Left lobe of liver (tissue), 2 donors: ENCODE measurements around the gene ZMAT3. TPM values are rescaled to one million over a fixed set of nuclear protein-coding genes. Genes with fewer than 3 reads are reported as not detected.
A peak's percentile ranks its signal among the peaks of the same experiment; 100 is the strongest.

ENCODE experiments used
- ATAC-seq: fragments of 200-7000 bp; cut with Tn5 transposase; one replicate; pipeline ENCODE4 v1.9.1; 2020; ENCODE audit warnings: mild to moderate bottlenecking, moderate library complexity
- DNase-seq: peaks from one replicate; pipeline ENCODE4 v3.0.0-alpha.2; 2020; ENCODE audit warnings: low spot score
- total RNA-seq: library from RNA; stranded (reverse); gene quantifications from one replicate; pipeline ENCODE4 v1.2.1, GENCODE V29; 2021
- donor health status: DM: no; HTN: no; CAD: no; lungs with moderate emphysema.
- donor health status: DM: no; HTN: yes; CAD: no.

Gene ZMAT3
- total RNA-seq, 1 donor from 2014 or later = 6.8 TPM

DNA sequence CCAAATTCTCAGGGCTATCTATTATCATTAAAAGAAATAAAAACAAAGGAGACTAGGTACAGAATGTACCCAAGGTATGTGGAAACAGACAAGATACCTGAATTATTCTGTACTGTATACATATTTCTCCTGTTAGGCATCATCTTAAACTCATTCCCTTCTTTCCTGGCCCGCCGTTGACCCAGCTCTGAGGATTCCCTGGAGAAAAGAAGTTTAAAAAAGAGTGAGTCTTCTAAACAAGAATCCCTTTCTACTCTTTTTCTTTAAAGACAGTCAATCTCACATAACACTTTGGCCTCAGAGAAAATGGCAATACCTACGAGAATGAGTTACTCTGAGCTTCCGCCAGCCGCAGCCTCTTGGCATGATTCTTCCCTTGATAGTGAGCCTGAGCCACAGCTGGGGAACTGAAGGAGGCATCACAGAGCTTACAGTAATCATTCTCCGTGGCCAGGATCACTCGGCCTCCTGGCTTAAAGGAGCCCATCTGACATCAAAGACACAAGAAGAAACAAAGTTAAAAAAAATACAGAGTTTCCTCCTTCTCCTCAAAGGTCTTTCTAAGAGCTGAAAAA, 44.2 kb downstream of the ZMAT3 start:
- DNase-seq = no peak
- ATAC-seq = no peak

DNA sequence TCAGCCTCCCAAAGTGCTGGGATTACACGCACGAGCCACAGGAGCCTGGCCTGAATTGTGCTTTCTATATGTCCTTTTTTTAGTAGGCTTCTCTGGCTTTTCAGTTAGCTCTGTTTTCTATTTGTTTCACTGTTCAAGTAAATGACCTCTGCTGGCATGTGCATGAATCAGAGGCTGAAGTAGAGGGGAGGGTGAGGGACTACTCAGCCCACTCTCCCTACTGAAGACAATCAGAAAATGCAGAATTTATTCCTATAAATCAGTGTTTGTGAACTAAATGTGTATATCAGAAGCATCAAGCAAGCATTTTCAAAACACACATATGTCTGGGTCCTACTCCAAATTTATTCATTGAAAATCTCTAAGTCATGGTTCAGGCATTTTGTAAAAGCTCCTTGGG, 45.0 kb downstream of the ZMAT3 start:
- ATAC-seq = no peak
- DNase-seq = no peak

DNA sequence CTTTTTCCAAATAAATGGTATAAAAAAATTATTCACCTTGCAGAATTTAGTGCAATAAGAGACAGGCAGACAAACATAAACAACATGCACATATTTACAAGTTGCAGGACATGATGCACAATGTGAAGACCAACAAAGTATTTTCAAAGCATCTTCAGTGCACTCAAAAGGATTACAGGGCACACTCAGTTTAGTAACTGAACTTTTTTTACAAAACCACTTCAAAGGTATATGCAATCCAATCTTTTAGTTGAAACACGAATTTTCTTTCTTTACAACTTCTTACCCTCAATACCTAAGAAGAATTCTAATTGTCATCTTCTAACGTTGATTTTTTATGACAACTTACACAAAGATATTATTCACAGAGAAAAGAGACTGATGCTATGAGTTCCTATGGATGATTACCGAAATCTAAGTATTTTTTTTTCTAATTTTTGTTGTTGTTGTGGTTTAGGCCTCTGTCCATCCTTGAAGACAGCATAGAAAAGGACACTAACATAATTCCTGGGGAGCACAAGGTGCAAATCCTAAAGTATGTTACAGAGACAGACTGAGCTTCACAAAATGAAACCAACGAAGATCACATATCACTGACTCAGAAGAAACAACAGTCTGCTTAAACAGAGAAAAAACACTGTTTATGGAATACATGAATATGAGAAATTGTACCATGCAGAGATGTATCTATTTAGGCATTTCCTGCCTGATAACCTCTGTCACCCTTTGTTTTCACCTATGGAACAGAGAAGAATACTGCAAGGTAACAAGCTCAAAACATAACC, 50.3 kb downstream of the ZMAT3 start:
- ATAC-seq = no peak
- DNase-seq = no peak

DNA sequence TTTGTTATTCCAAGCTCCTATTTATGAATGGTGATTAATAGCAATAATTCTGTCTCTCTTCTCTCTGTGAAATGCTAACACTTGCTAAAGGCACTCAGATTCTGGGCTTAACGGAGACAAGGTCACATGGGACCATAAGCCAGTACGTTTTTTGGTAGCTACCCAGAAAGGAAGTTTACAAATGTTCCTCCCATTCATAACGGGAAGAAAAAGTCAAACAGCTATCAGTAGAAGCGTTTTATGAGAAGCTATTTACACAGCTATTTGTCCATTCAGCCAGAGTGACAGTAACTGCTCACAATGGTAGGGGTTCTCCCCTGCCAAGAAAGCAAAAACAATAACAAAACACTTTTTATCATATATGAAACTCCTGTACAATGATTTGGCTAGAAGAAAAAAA, 51.5 kb downstream of the ZMAT3 start:
- DNase-seq (no peak), ATAC-seq (peak; percentile 57)

DNA sequence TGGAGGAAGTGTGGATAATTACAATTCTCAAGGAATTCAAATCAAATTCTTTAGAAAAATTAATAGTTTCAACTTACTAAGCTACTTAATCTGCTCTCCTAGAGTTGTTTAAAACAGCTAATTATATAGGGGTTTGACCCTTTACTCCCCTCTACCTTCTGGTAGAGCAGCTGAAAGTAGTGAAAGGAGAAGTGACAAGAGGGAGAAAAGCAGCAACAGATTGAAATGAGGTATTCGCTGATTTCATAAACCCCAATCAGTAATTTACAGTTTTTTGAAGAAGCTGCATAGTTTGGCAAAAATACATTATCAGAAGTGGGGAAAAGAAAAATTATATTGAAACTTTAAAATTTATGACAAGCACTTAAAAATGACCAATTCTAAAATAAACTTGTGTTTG, 52.8 kb downstream of the ZMAT3 start:
- DNase-seq = no peak
- ATAC-seq = no peak

DNA sequence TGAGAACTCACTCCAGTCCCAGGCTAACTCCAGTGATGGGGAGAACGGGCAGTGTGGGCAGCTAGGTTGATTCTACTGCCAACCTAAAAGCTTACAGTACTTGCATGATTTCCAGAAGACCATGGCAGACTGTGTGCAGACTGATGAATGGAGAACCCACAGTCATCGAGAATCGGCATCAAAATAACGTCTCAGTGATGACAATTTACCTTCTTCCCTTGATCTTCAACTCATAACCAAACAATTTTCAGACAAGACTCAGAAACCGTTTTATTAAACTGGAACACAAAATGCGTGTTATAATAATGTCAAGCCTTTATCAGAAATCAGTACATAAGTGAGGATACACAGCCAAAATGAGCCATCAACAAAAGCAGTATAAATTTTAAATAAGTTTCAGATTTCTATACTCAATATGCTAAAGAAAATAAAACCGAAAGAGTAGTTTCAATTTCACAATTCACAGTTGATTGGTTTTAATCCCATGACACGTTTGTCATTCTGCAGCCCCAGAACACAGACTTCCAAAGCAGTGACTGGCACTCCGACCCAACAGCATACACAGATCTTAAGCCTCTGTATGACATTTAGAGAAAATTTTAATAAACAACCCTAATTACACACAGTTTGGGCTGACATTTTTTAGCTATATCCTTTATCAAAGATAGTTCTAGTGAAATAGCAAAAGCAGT, 54.5 kb downstream of the ZMAT3 start:
- DNase-seq = no peak
- no peak for ATAC-seq

DNA sequence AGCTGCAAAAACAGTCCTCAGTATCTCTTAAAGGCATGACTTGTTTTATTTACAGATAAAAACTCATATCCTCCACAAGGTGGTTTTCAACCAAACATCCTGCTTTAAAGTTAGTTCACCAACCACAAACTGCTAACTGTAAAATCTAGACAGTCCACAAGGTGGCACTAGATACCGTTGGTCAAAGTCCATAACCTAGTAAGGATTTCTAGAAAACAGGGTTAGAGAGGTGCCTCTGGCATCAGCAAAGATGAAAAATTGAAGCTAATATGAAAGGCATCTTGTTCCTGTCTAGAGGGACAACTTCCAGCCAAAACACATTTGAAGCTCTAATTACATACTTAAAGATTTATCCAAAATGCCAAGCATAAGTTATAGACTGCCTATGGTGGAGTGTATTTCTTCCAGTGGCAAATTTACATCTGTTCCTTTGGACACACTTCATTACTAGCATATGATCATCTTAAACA, 56.0 kb downstream of the ZMAT3 start:
- ATAC-seq = peak; percentile 99
- no peak for DNase-seq

DNA sequence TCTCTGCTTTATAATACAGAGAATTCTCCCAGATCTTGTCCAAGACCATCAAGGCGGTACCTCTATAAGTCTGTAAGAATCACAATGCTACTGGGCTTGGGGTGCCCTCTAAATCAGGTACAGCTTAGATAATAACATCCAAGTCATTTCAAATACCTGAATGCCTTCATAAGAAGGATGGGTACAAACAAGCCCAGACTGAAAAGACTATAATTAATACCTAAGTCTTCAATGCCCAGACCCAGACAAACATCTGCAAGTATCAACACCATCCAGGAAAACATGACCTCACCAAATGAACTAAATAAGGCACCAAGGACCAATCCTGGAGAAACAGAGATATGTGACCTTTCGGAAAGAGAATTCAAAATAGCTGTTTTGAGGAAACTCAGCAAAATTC, 65.9 kb downstream of the ZMAT3 start:
- ATAC-seq = no peak
- DNase-seq = no peak

DNA sequence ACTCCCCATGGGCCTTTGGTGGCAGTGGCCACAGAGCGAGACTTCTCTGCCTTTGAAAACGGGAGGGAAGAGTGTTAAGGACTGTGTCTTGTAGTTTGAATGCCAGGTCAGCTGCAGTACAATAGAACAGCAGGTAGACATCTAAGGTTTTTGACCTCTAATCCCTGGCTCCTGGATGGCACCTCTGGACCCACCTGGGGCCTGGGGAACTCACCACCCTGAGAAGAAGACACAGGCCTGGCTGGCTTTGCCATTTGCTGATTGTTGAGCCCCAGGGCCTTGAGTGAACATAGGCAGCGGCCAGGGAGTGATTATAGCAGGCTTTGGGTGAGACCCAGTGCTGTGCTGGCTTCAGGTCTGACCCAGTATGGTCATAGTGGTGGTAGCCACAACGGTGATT, 66.4 kb downstream of the ZMAT3 start:
- ATAC-seq (no peak), DNase-seq (no peak)

DNA sequence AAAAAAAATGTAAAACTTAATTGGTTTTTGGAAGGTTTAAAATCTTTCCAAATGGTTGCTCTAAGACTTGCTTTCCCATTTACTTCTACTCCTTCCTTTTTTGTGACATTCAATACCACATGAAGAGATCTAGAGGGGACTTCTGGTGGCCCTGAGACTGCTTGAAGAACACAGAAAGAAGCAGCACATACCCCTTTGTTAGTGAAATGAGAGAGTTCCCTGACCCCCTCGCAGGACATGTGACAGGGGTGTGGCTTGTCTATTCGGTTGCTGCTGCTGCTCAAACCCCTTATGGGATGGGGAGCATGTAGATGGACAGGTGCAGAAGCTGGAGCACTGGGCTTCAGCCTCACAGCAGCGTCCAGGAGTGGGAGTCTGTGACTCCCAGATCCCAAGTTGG, 71.0 kb downstream of the ZMAT3 start:
- ATAC-seq (no peak), DNase-seq (no peak)

DNA sequence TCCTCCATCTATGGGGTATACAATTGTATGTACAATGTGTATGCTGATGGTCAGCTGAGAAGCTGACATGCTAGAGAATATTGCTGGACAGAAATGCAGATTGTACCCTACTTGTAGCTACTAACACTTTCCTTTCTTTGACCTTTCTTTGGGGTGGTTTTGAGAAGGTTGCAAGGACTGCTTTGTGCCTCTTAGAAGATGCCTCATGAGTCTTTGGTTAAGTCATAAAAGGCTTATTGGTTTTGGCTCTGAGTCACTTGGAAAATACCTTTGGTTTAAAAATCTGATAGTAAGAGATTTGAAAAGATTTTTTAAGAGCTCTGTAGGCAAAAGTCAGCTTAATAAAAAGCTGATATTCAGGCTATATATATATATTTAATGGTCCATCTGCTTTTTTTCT, 71.5 kb downstream of the ZMAT3 start:
- no peak for ATAC-seq
- DNase-seq = no peak

DNA sequence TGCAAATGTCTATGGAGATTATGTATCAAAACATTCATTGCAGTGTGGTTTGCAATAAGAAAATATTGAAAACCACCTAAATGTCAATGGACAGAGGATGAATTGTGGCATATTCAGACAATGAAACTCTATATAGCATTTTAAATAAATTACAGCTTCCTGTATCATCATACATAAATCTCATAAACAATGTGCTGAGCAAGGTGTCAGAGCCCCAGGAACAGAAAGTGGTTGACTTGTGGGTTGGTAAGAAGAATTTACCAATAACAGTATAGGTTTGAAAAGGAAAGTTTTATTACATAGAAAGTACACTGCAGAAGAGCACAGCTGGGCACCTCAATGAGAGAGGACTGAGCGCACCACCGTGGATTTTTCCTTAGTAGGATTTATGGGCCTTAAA, 75.2 kb downstream of the ZMAT3 start:
- ATAC-seq (no peak), DNase-seq (no peak)

DNA sequence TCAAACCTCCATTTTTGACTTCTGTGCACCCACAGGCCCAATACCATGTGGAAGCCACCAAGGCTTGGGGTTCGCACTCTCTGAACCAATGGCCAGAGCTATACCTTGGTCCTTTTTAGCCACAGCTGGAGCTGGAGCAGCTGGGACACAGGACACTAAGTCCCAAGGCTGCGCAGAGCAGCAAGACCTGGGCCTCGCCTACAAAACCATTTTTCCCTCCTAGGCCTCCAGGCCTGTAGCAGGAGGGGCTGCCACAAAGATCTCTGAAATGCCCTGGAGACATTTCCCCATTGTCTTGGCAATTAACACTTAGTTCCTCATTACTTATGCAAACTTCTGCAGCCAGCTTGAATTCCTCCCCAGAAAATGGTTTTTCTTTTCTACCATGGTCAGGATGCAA, 81.3 kb downstream of the ZMAT3 start:
- ATAC-seq = no peak
- no peak for DNase-seq

DNA sequence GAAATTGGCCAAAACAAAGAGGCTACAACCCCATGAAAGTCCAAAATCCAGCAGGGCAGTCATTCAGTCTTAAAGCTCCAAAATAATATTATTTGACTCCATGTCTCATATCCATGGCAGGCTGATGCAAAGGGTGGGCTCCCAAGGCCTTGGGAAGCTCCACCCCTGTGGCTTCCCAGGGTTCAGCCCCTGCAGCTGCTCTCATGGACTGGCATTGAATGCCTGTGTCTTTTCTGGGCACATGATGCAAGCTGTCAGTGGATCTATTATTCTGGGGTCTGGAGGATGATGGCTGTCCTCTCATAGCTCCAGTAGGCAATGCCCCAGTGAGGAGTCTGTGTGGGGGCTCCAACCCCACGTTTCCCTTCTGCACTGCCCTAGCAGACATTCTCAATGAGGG, 81.8 kb downstream of the ZMAT3 start:
- DNase-seq (no peak), ATAC-seq (no peak)

DNA sequence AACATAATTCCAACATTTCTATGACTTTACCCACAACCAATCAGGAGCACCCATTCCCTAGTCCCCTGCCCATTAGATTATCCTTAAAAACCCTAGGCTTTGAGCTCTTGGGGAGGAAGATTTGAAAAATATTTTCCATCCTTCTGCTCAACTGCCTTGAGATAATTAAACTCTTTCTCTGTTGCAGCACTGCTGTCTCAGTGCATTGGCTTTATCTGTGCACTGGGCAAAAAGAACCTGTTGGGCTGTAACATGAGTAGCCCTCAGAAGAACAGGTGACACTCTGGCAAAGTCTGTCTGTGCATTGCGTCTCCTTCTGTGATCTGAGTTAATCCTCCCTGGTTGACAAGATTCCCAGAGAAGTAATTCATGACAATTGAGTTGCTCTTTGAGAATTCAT, 83.9 kb downstream of the ZMAT3 start:
- no peak for ATAC-seq
- DNase-seq = no peak

DNA sequence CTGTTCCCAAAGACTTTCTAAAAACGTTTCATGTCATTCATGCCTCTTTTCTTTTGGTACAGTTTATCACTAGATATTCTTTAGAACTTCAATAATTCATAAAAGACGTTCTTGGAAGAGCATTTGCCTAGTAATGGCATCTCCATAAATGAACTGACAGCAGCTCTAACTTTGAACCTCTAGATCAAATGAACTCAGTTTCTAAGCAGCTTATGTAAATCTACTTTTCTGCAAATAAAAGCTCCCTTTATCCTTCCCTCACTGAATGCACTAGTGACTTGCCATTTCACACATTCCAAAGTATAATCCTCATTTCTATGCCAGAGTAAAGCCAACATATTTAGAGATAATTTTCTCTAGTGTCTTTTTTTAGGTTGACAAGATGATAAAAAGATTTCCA, 85.2 kb downstream of the ZMAT3 start:
- DNase-seq (no peak), ATAC-seq (no peak)

DNA sequence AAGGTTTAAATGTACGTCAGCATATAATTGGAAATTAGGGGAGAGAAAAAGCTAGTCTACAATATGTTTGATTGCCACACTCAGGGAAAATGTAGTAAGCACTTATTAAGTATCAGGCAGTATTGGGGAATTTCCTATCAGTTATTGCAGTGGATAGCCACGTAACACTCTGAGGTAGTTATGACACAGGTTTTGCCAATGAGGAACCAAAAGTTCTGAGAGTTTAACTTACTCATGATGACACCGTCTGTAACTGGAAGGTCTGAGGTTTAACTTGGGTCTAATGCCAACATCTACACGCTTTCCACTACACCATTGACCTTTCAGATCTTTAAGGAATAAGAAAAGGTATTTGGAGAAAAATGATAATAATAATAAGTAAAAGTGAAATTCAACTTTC, 89.5 kb downstream of the ZMAT3 start:
- no peak for ATAC-seq
- no peak for DNase-seq

DNA sequence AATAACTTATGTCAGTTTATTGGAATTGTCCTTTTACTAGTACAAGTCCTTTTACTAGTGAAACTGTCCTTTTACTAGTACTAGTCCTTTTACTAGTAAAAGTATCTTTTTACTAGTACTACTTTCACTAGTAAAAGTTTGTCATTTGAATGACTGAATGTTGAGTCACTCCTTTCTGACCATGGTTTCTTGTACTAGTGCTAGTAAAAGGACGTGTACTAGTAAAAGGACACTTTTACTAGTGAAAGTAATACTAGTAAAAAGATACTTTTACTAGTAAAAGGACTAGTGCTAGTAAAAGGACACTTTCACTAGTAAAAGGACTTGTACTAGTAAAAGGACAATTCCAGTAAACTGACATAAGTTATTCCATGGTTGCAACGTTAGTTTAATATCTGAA, 96.3 kb downstream of the ZMAT3 start:
- DNase-seq (no peak), ATAC-seq (no peak)

DNA sequence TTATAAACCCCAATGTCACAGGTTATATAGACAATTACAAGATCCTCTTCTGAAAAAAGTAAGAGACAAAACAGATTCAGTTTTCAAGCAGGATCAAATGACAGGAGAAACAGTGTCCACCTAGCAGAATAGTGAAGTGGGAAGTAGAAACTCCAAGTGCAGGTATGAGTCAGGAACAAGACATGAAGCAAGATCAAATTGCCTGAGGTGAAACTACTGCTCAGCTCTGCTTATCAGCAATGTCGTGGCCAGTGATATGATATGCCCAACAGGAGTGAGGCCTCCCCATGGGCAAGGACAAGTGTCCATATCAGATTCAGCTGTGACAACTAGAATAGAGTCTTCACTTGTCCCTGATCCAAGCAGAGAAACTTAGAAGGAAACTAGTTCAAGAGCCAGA, 100.0 kb downstream of the ZMAT3 start:
- no peak for ATAC-seq
- no peak for DNase-seq

DNA sequence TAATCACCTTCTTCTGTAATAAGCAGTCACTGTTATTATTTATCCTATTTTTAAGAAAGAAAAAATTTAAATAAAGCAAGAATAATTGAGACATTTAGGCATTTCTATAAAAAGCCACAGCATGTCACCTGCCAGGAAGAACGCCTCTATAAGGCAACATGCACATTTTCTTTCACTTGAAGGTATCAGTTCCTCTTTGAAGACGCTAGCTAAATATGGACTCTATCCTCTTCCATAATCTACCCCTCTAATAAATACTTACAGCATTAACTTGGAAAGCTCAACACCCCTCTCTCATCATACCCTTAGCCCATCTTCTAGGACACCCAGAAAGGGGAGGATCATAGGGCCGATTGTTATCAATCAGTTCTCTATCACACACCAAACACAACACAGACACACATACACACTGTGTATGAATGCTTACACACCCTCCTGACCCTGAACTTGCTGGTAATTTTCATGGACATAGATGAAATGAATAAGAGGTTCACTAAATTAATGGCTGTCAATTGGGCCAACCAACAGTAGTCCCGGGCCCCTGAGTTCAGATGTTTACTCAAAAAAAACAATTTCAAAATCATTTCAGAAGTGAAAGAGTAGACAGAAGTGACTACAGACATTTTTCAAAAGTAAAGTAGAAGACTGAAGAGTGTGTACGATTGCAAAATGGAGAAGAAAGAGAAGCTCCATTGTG, 102.5 kb downstream of the ZMAT3 start:
- ATAC-seq (no peak), DNase-seq (no peak)
